HG03342 (cell line): ENCODE data around the gene TOB2.

Experiments used
- ATAC-seq: cut with Tn5 transposase; IDR thresholded peaks from one replicate; pipeline ENCODE4 v1.9.1; 2021; ENCODE audit warnings: mild to moderate bottlenecking, moderate library complexity; ENCODE audit not compliant: unreplicated experiment

TOB2 gene

DNA sequence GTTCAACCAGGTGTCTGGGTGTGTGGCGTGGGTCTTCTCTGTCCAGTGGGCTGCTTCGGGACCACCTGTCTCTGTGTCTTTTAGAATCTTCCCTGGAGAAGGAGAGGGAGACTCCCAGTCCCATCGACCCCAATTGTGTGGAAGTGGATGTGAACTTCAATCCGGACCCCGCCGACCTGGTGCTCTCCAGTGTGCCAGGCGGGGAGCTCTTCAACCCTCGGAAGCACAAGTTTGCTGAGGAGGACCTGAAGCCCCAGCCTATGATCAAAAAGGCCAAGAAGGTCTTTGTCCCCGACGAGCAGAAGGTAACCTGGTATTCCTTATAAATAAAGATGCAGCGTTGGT lies 52.6 kb downstream of the TOB2 start:
- no peak for ATAC-seq

- ATAC-seq, result no peak
These were observed 59.3 kb downstream of the TOB2 start for GRCh38 chr22:41387341-41387740.

- no peak for ATAC-seq
These were observed 62.5 kb downstream of the TOB2 start for GRCh38 chr22:41384128-41384527.
